Activated CD8-positive, alpha-beta memory T cell treated with anti-CD3 and anti-CD28 coated beads, Interleukin-2, amount 50 U/mL, for 1 hour (primary cell): ENCODE data around the gene BICDL2.
"Not testable (repeated sequence)": the region's sequence is repeated elsewhere in the genome, so short reads cannot be mapped to it uniquely, and the experiment has no call there.

Experiments
- DNase-seq: peaks from one replicate; pipeline ENCODE4 v3.0.0-alpha.2; 2020; ENCODE audit errors: extremely low read depth

Gene BICDL2

DNA sequence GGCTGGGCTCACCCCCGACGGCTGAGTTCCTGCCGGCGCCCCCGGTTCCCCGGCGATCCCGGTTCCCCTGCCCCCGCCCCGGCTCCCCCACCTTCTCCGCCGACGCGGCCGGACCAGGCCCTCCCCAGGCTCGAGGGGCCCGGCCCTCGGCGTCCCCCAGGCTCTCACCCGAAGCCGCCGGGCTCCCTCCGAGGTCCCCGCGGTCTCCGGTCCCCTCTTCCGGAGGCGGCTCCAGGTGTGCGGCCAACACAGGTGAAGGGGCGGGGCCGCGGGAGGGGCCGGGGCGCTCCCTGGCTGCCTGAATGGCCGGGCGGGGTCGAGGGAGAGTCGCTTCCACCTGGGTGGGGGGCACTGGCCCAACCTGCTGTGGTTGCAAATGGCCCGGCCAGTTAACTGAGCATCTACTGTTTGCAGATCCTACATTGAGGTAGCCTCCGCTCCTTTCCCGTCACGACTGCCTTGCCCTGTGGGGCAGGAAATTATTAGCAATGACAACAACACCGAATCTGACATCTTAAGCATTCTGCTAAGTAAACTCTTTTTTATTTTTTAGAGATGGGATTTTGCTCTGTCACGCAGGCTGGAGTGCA, at the start of gene BICDL2:
Gene BICDL2, minus strand, starts transcription at position 219 of the 590 bp plus-strand sequence. CDS start 1,448 bp downstream, outside the sequence.
- DNase-seq = no peak

GRCh38 chr16:3085868-3086595, 49.3 kb upstream of the BICDL2 start:
- DNase-seq = no peak

GRCh38 chr16:3084969-3085670, 48.4 kb upstream of the BICDL2 start:
- DNase-seq = no peak

DNA sequence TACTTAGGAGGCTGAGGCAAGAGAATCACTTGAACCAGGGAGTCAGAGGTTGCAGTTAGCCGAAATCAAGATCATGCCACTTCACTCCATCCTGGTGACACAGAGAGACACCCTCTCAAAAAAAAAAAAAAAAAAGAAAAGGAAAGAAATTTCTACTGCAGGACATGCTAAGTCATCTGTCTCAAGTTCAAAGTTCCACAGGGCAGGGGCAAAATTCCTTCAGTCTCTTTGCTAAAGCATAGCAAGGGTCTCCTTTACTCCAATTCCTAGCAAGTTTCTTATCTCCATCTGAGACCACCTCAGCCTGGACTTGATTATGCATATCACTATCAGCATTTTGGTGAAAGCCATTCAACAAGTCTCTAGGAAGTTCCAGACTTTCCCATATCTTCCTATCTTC, 47.7 kb upstream of the BICDL2 start:
- no peak for DNase-seq

DNA sequence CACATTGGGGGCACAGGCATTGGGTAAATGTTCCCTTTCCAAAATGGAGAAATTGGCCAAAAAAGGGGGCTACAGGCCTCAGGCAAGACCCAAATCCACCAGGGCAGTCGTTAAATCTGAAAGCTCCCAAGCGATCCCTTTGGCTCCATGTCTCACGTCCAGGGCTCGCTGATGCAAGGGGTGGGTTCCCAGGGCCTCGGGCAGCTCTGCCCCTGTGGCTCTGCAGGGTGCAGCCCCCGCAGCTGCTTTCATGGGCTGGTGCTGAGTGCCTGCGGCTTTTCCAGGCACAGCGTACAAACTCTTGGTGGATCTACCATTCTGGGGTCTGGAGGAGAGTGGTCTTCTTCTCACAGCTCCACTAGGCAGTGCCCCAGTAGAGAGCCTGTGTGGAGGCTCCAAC, 46.7 kb upstream of the BICDL2 start:
- DNase-seq = not testable (repeated sequence)

DNA sequence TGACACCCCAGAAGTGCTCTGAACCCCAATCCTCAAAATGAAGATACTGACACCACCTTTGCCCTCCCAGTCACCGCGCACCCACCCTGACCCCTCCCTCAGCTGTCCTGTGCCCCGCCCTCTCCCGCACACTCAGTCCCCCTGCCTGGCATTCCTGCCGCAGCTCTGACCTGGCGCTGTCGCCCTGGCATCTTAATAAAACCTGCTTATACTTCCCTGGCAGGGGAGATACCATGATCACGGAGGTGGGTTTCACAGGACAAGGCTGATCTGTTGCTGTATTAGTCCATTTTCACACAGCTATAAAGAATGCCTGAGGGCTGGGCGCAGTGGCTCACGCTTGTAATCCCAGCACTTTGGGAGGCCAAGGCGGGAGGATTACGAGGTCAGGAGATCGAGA, 45.2 kb upstream of the BICDL2 start:
- not testable (repeated sequence) for DNase-seq

DNA sequence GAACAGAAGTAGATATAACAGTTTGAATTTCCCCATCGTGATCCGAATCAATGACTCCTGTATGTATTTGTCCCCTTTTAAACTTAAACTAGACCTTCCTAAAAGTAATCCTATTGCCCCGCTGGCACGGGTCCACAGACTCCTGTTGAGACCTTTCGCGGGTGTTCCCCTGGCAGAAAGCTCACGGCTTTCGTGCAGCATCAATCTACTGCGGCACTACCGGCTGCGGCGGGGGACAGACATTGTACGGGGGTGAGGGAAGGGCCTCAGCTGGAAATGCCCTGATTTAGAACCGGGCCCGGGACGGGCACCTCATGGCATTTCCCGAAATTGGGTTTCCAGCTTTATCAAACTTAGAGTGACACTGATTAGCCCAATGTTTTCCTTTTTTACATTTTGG, 43.3 kb upstream of the BICDL2 start:
- no peak for DNase-seq

DNA sequence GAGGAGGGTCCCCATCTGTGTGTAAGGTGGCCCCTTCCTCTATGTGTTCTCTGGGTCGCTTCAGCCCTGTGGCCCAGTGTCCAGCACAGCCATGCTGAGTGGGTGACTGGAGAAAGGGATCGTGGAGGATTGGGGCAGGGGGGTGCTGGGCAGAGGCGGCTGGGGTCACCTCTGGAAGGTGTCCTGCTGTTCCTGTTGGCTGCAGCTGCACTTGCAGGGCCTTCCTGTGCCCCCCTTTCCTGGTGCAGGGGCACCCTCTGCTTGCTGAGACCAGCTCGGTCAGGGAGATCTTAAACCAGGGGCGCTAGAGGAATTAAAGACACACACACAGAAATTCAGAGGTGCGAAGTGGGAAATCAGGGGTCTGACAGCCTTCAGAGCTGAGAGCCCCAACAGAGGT, 39.8 kb upstream of the BICDL2 start:
- no peak for DNase-seq

DNA sequence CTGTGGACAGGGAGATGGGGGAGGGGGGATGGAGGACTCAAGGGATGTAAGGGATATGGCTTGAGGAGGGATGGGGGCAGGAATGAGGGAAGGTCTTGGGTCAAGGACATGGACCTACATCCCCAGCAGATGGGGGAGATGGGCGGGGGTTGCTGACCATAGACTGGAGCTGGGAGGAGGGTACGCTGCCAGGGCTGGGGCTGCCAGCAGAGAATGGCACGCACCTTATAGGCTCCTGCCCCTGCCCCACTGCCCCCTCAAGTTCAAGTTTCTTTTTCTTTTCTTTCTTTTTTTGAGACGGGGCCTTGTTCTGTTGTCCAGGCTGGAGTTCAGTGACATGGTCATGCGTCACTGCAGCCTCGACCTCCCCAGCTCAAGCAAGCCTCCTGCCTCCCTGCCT, 39.2 kb upstream of the BICDL2 start:
- not testable (repeated sequence) for DNase-seq

DNA sequence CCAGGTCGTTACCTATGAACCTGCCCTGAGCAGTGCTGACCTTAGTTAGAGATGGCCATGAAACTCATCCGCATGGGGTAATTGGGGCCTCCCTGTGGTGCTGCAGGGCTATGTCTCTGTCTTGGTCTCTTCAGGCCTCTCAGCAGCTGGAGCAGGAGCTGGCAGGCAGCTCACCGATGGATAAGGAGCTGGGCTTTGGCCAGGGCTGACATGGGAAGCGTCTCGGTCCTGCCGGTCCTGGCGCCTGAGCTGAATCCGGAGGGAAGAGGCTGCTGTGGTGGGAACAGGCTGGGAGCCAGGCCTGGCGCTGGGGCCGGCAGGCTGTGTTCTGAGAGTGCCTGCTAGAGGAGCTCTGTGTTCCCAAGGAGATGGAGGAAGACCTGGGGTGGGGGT, 38.8 kb upstream of the BICDL2 start:
- DNase-seq = no peak

DNA sequence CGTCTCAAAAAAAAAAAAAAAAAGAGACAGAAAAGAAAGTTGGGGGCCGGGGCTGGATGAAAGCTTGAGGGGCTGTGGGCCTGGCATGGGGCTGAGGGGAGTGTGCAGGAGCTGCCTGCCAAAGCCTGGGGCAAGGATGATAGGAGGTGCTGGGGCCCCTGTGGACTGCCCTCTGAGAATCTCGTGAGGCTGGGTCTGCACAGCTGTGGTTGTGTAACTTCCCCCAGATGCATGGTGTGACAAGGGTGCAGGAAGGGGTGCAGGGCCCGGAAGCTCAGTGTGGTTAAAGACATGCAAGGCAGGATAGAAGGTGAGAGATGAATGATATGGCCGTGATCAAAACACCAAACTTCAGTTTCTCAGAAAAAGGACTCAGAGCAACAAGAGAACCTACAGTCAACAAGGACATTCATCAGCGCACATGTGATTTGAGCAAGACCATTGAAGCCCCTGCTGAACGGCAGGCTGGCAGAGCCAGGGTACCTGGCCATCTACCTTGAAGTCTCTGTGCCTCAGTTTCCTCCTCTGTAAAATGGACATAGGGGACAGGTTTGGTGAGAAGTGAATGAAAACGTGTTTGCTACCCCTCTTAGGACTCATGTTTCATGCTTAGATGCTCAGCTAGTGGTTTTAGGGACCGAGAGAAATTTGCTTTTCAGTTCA, 38.2 kb upstream of the BICDL2 start:
- DNase-seq = no peak

GRCh38 chr16:3073448-3073847, 36.7 kb upstream of the BICDL2 start:
- no peak for DNase-seq

GRCh38 chr16:3072576-3073263, 36.0 kb upstream of the BICDL2 start:
- not testable (repeated sequence) for DNase-seq

- not testable (repeated sequence) for DNase-seq
Observed at GRCh38 chr16:3072148-3072547, 35.4 kb upstream of the BICDL2 start.

DNA sequence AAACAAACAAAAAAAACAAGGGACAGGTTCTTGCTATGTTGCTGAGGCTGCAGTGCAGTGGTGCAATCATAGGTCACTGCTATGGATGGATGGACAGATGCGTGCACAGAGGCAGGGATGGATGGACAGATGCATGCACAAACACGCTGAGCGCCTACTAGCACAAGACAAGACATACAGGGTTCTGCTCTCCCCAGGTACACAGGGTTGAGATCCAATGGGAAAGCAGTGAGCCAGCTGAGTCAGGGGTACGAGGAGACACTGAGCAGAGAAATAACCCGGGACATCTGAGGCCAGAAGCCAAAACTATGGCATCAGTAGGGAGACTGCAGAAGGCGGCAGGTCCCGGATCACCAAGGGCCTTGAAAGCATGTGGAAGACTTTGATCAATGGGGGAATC, 34.9 kb upstream of the BICDL2 start:
- no peak for DNase-seq

DNA sequence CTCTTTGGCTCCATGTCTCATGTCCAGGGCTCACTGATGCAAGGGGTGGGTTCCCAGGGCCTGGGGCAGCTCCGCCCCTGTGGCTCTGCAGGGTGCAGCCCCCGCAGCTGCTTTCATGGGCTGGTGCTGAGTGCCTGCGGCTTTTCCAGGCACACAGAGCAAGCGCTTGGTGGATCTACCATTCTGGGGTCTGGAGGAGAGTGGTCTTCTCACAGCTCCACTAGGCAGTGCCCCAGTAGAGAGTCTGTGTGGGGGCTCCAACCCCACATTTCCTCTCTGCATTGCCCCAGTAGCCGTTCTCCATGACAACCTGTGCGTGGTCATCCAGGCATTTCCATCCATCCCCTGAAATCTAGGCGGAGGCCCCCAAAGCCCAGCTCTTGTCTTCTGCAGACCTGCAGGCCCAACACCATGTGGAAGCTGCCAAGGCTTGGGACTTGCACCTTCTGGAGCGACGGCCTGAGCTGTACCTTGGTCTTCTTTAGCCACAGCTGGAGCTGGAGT, 33.9 kb upstream of the BICDL2 start:
- no peak for DNase-seq

DNA sequence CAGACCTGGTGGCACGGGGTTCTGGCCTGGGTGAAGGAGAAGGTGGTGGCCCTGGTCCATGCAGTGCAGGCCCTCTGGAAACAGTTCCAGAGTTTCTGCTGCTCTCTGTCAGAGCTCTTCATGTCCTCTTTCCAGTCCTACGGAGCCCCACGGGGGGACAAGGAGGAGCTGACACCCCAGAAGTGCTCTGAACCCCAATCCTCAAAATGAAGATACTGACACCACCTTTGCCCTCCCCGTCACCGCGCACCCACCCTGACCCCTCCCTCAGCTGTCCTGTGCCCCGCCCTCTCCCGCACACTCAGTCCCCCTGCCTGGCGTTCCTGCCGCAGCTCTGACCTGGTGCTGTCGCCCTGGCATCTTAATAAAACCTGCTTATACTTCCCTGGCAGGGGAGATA, 32.4 kb upstream of the BICDL2 start:
- not testable (repeated sequence) for DNase-seq

GRCh38 chr16:3068487-3068886, 31.7 kb upstream of the BICDL2 start:
- no peak for DNase-seq

GRCh38 chr16:3066440-3066748, 29.6 kb upstream of the BICDL2 start:
- DNase-seq = no peak

DNA sequence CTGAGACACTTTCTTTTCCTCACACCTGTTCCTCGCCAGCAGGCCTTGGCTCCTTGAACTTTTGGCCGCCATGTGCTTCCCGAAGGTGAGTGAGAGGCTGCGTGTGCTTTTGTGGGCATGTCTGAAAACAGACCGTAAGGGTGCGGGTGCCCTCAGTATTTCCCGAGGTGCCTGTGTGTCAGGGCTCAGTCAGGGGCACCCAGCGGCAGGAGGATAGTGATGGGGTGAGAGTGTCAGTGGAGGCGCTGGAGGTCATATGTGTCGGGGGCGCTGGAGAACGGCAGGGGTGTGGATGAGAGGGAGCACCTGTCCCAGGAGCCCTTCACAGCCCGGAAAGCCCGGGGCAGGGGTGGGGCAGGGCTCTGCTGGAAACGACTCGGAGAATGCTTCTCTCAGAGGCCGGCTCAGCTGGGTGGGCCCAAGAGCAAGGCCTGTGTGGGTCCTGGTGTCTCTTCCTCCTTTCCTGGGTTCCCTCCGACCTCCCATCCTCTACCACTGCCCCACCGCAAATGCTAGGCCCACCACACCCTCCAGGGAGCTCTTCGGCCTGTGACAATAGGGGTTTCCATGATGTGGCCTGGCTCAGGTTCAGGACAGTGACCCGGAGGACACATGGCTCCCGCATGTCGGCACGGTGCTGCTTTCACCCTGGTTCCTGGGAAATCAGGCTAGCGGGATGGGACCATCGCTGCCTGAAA, 29.1 kb upstream of the BICDL2 start:
- DNase-seq = no peak

DNA sequence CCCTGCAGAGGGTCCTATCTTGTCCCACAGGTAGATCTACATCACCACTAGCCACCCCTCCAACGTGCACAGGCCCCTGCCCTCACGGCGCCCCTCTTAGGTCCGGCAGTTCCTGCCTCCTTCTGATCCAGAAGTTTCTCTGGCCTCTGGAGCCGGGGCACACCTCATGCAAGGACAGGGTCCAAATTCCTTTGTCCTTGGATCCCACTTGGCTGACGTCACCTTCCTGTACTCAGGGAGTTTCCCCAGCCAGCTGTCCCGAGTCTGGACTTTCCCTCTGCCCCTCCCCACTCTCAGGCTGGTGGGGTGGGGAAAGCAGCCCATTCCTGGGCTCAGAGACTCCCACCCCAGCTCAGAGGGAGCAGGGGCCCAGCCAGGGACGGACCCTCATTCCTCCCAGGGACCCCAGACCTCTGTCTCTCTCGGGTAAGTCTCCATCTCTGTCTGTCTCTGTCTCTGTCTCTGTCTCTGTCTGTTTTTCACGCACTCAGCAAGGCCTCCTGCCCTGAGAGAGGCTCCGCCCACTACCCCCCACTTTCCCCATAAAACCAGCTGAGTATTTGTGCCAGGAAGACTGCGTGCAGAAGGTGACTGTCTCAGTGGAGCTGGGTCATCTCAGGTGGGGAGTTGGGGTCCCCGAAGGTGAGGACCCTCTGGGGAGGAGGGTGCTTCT, 28.5 kb upstream of the BICDL2 start, which contains the start of gene IL32:
Gene IL32, plus strand, starts transcription at position 572 of the 673 bp plus-strand sequence. CDS start 172 bp downstream, outside the sequence.
- DNase-seq = no peak
